ENCODE results near the gene PLEKHN1. TPM values are rescaled to one million over a fixed set of nuclear protein-coding genes. Genes with fewer than 3 reads are reported as not detected.

Gene PLEKHN1
- total RNA-seq, 1 donor from 2014 or later: 15.2 TPM

DNA sequence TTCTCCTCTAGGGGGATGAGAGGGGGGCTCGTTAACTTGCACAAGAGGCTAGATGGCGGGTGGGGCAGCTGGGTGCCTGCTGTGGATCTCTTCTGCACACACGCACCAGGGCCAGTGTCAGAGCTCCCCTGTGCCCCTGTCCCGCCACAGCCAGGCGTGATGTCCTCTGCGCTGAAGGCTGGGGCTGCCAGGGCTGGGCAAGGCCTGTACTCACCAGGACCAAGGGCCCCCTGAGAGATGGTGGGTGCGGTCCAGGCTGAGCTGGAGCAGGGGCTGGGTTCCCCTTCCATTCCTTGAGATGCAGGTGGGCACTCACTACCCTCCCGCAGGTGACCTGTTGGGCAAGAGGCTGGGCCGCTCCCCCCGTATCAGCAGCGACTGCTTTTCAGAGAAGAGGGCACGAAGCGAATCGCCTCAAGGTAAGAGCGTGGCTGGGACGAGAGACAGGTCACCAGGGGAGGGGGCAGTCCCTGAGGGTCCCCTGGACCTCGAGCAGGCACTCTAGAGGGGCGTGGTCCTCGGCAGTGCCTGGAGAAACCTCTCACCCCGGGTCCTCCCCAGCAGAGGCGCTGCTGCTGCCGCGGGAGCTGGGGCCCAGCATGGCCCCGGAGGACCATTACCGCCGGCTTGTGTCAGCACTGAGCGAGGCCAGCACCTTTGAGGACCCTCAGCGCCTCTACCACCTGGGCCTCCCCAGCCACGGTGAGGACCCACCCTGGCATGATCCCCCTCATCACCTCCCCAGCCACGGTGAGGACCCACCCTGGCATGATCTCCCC, 27.4 kb upstream of the PLEKHN1 start:
- no peak overlapping the region for H3K27ac ChIP-seq
- TF ChIP-seq, protein P1, sequence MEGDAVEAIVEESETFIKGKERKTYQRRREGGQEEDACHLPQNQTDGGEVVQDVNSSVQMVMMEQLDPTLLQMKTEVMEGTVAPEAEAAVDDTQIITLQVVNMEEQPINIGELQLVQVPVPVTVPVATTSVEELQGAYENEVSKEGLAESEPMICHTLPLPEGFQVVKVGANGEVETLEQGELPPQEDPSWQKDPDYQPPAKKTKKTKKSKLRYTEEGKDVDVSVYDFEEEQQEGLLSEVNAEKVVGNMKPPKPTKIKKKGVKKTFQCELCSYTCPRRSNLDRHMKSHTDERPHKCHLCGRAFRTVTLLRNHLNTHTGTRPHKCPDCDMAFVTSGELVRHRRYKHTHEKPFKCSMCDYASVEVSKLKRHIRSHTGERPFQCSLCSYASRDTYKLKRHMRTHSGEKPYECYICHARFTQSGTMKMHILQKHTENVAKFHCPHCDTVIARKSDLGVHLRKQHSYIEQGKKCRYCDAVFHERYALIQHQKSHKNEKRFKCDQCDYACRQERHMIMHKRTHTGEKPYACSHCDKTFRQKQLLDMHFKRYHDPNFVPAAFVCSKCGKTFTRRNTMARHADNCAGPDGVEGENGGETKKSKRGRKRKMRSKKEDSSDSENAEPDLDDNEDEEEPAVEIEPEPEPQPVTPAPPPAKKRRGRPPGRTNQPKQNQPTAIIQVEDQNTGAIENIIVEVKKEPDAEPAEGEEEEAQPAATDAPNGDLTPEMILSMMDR (IDR thresholded peaks at IDR 0.05): no peak
- no peak for TF ChIP-seq POLR2AphosphoS5 (IDR thresholded peaks at IDR 0.05; ENCODE audit: insufficient read depth in 1 of 2, low read depth in 1 of 2)
- no peak for TF ChIP-seq POLR2A (IDR thresholded peaks at IDR 0.05)
- H3K4me1 ChIP-seq: peaks cover 53% of the 10 kb centered on the region
- intact Hi-C loops (cut with DNase I): no loop called here
- H3K4me3 ChIP-seq: no peak overlapping the region
- no peaks in the 10 kb centered on the region for H3K9me3 ChIP-seq
- DNase-seq (ENCODE audit: extremely low spot score in 2 of 2): no peak
- H3K27me3 ChIP-seq: peaks cover 6% of the 10 kb centered on the region
- H3K36me3 ChIP-seq: no peaks in the 10 kb centered on the region

DNA sequence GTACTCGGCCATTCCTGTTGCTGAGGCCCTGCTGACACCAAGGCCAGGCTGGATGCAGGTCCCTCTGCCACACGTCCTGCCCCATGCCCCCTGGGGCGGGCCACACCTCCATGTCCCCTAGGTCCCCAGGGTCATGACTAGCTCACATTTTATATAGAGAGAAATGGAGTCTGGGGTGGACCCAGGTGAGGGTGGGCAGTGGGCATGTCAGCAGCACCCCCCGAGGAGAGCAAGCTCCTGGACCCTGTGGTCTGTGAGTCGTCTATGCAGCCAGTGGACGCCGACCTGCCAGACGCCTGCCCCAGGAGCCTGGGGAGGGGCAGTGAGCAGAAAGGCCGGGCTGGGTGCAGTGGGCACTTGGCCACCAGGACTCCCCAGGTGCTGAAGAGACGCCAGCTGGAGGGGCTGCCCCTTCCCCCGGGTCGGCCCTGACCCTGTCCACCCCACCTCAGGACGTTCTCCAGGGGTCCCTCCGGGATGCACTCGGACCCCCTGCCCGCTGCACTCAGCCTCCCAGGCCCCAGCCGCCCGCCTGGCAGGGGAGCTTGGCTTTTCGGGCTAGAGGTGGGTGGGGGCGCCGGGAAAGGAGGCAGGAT, 26.7 kb upstream of the PLEKHN1 start:
- intact Hi-C loops (cut with DNase I): no loop called here
- H3K27ac ChIP-seq: no peak overlapping the region
- H3K27me3 ChIP-seq: peaks cover 6% of the 10 kb centered on the region

GRCh38 chr1:940107-941014, 25.9 kb upstream of the PLEKHN1 start:
- Histone ChIP-seq H3K36me3 (no peaks in the 10 kb centered on the region), H3K27me3 (peaks cover 6% of the 10 kb centered on the region), H3K9me3 (no peaks in the 10 kb centered on the region), H3K4me3 (peak overlapping the region; percentile 38 to 59), H3K4me1 (peaks cover 50% of the 10 kb centered on the region), H3K27ac (peak overlapping the region; percentile 72)
- intact Hi-C loops (cut with DNase I): no loop called here
- no peak for DNase-seq (ENCODE audit: extremely low spot score in 2 of 2)
- TF ChIP-seq POLR2A (IDR thresholded peaks at IDR 0.05) (no peak), POLR2AphosphoS5 (IDR thresholded peaks at IDR 0.05; ENCODE audit: insufficient read depth in 1 of 2, low read depth in 1 of 2) (peak in 1 of 2 donors; percentile 27)
- TF ChIP-seq, protein P1 (IDR thresholded peaks at IDR 0.05): peak in 1 of 3 experiments; percentile 6

More for the DNA sequence above, 26.7 kb upstream of the PLEKHN1 start:
- no peak for DNase-seq (ENCODE audit: extremely low spot score in 2 of 2)
- no peak for TF ChIP-seq POLR2AphosphoS5 (IDR thresholded peaks at IDR 0.05; ENCODE audit: insufficient read depth in 1 of 2, low read depth in 1 of 2)
- TF ChIP-seq, protein P1 (IDR thresholded peaks at IDR 0.05): no peak
- no peak for TF ChIP-seq POLR2A (IDR thresholded peaks at IDR 0.05)
- H3K9me3 ChIP-seq: no peaks in the 10 kb centered on the region
- peaks cover 53% of the 10 kb centered on the region for H3K4me1 ChIP-seq
- no peaks in the 10 kb centered on the region for H3K36me3 ChIP-seq
- H3K4me3 ChIP-seq: peak overlapping the region; percentile 38 to 59

- H3K4me1 ChIP-seq: peaks cover 43% of the 10 kb centered on the region
- intact Hi-C loops (cut with DNase I): no loop called here
- no peak for TF ChIP-seq POLR2A (IDR thresholded peaks at IDR 0.05)
- TF ChIP-seq, protein P1 (IDR thresholded peaks at IDR 0.05): no peak
- no peak for TF ChIP-seq POLR2AphosphoS5 (IDR thresholded peaks at IDR 0.05; ENCODE audit: insufficient read depth in 1 of 2, low read depth in 1 of 2)
These were observed 25.2 kb upstream of the PLEKHN1 start for GRCh38 chr1:941015-941587.

More at GRCh38 chr1:941015-941587, 25.2 kb upstream of the PLEKHN1 start:
- H3K27ac ChIP-seq: peak overlapping the region; percentile 72
- peaks cover 6% of the 10 kb centered on the region for H3K27me3 ChIP-seq
- no peaks in the 10 kb centered on the region for H3K36me3 ChIP-seq
- no peak for DNase-seq (ENCODE audit: extremely low spot score in 2 of 2)
- H3K4me3 ChIP-seq: peak overlapping the region; percentile 38 to 59
- no peaks in the 10 kb centered on the region for H3K9me3 ChIP-seq

All from vagina (tissue), 2 donors.